CD4-positive, alpha-beta T cell treated with Interleukin-12 subunit alpha and Interleukin-12 subunit beta, for 1 hour (primary cell): ENCODE data around the gene ZNF184.

ENCODE experiments used
- DNase-seq: peaks from one replicate; pipeline ENCODE4 v3.0.0-alpha.2; 2020

The ZNF184 gene

GRCh38 chr6:27419363-27419762, 53.5 kb downstream of the ZNF184 start:
- no peak for DNase-seq

DNA sequence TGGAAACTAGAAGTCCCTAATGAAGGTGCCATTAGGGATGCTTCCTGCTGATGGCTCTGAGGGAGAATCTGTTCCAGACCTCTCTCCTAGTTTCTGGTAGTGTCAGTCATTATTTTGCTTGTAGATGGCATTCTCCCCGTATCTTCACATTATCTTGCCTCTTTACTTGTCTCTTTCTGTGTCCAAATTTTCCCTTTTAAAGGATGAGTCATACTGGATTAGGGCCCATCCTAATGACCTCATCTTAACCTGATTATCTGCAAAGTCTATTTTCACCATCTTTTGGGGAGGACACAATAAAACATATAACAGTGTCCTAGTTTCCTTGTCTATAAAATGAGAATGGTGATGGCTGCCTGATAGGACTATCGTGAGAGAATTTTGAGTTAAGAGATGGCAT, 57.0 kb downstream of the ZNF184 start:
- no peak for DNase-seq

- no peak for DNase-seq
Measured at GRCh38 chr6:27414996-27415395, 57.9 kb downstream of the ZNF184 start.

- no peak for DNase-seq
Measured at GRCh38 chr6:27414300-27414699, 58.6 kb downstream of the ZNF184 start.

DNA sequence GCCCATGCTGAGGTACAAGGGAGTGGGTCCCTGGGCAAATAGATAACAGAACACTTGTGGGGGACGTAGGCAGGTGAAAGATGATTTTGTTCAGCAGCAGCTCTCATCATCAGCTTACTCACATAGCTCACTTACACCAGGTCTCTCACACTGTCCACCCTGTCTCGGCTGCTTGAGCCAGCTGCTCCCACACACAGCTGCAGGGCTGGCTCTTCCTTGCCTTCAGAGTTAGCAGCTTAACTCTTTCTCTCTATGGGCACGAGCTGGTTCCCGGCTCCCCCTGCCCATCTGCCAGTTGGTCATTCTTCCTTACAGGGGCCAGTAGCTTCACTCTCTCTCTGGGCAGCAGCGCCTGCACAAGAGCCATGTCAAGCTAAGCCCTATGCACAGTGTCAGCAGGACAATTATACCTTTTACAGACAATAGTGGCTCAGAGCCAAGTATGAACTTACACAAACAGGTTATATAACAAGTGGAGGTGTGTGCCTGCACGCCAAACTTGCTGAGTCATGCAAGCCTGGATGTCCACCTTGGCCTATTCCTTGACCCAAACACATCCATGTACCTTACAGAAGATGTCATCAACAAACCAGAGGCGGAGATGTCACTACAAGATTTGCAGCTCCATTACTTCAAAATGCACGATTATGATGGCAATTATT, 65.6 kb downstream of the ZNF184 start:
- DNase-seq: no peak

DNA sequence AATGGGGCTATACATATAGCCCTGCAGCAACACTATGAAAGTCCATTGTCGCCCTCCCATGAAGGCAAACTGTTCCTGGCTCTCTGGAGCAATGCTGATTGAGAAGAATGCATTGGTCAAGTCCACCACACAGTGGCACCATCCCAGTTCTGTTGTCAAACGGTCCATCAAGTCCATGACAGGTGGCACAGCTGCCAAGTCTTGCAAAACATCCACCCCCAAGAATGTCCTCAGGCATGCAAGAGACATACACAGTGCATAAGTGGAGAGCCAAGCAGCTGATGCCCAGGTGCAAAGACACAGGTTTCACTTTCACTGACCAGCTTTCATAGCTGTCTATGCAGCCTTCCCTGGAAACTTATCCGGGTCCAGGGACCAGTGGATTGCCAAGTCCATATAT, 66.8 kb downstream of the ZNF184 start:
- DNase-seq: no peak

DNA sequence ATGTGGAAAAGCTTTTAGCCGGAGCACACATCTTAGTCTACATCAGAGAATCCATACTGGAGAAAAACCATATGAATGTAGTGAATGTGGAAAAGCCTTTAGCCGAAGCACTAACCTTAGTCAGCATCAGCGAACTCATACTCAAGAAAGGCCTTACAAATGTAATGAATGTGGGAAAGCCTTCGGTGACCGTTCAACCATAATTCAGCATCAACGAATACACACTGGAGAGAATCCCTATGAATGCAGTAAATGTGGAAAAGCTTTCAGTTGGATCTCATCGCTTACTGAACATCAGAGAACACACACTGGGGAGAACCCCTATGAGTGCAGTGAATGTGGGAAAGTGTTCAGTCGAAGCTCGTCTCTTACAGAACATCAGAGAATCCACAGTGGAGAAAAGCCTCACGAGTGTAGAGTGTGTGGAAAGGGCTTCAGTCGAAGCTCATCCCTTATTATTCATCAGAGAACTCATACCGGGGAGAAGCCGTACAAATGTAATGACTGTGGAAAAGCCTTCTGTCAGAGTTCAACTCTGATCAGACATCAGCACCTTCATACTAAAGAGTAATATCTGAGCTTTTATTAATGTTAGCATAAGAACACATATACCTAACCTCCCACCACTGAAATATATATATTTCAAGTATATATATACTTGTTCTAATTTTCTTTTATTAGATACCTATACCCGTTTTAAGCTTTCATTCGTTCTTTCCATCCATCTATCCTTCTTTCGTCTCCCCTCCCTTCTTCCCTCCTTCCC, 71.8 kb downstream of the ZNF184 start:
- no peak for DNase-seq
